Suprapubic skin (tissue), 4 donors: Measurements from ENCODE around the gene PLAAT1.

Source experiments
- CTCF ChIP-seq, 2 donors: fragments of 200-600 bp in 1 of 2; fragments of 450-650 bp in 1 of 2; sonication (generic) in 1 of 2; IDR thresholded peaks; one replicate each; pipeline ENCODE4 v1.5.1; 2016 to 2019; ENCODE audit warnings: antibody characterized with exemption in 2 of 2, mild to moderate bottlenecking in 1 of 2, moderate library complexity in 1 of 2
- EP300 ChIP-seq: sonication (generic); formaldehyde crosslinking; IDR thresholded peaks from one replicate; pipeline ENCODE4 v1.6.1; 2017; ENCODE audit warnings: antibody characterized with exemption
- POLR2A ChIP-seq, 2 donors: fragments of 450-650 bp; IDR thresholded peaks; one replicate each; pipeline ENCODE4 v1.6.1; 2017; ENCODE audit warnings: antibody characterized with exemption in 2 of 2, mild to moderate bottlenecking in 2 of 2, moderate library complexity in 2 of 2
- POLR2AphosphoS5 ChIP-seq, 3 donors: sonication (generic); formaldehyde crosslinking; IDR thresholded peaks; one replicate each; pipeline ENCODE4 v1.6.1; 2017; ENCODE audit warnings: antibody characterized with exemption in 3 of 3

GRCh38 chr3:193237030-193237429 is 4.0 kb upstream of the PLAAT1 start:
- TF ChIP-seq CTCF (IDR thresholded peaks at IDR 0.05) (no peak), POLR2A (IDR thresholded peaks at IDR 0.05) (no peak), POLR2AphosphoS5 (IDR thresholded peaks at IDR 0.05) (no peak), EP300 (no peak)
